Measurements from ENCODE around the gene RBM12.

GRCh38 chr20:35690265-35690664 lies 25.6 kb upstream of the RBM12 start:
- TF ChIP-seq, protein P1, sequence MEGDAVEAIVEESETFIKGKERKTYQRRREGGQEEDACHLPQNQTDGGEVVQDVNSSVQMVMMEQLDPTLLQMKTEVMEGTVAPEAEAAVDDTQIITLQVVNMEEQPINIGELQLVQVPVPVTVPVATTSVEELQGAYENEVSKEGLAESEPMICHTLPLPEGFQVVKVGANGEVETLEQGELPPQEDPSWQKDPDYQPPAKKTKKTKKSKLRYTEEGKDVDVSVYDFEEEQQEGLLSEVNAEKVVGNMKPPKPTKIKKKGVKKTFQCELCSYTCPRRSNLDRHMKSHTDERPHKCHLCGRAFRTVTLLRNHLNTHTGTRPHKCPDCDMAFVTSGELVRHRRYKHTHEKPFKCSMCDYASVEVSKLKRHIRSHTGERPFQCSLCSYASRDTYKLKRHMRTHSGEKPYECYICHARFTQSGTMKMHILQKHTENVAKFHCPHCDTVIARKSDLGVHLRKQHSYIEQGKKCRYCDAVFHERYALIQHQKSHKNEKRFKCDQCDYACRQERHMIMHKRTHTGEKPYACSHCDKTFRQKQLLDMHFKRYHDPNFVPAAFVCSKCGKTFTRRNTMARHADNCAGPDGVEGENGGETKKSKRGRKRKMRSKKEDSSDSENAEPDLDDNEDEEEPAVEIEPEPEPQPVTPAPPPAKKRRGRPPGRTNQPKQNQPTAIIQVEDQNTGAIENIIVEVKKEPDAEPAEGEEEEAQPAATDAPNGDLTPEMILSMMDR (conservative IDR thresholded peaks at IDR 0.05) = no peak
- no peak for TF ChIP-seq ZFX (IDR thresholded peaks at IDR 0.05)

Measured in C4-2B (cell line).